ENCODE data around the gene PRICKLE2.

PRICKLE2 gene

DNA sequence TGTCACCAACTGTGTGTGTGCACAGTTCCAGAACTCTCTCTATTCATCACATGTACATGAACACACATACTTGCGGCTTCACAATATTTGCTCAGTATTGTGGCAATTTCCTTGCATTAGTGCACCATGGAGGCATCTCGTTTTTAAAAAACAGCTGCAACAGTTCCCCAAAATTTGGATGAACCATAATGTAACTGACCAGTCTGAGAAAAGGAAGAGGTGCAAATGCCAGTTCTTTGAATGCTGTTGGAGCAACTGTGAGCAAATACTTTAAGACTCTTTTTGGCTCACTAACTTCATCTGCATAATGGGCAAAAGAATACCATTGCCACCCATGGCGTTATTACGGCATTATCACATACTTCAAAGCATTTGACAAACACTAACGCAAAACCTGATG lies 163.6 kb downstream of the PRICKLE2 start:
- no peak overlapping the region for H3K27ac ChIP-seq (ENCODE audit: extremely low read depth, low read depth, low read length)
- TF ChIP-seq MZF1 (tag by site-specific recombination; IDR thresholded peaks at IDR 0.05; ENCODE audit: borderline replicate concordance) (no peak), ZNF610 (tag by site-specific recombination; IDR thresholded peaks at IDR 0.05; ENCODE audit: borderline replicate concordance) (no peak), ZNF155 (tag by site-specific recombination; IDR thresholded peaks at IDR 0.05) (no peak), SP2 (tag by site-specific recombination; IDR thresholded peaks at IDR 0.05) (no peak), MYNN (tag by site-specific recombination; IDR thresholded peaks at IDR 0.05; ENCODE audit: borderline replicate concordance) (no peak), KLF8 (tag by site-specific recombination; IDR thresholded peaks at IDR 0.05) (no peak), ZNF121 (tag by site-specific recombination; IDR thresholded peaks at IDR 0.05) (no peak), ZNF2 (tag by site-specific recombination; IDR thresholded peaks at IDR 0.05) (no peak), IKZF3 (tag by site-specific recombination; IDR thresholded peaks at IDR 0.05) (no peak), ZNF292 (tag by site-specific recombination; IDR thresholded peaks at IDR 0.05; ENCODE audit: borderline replicate concordance, low read depth) (no peak), ZNF426 (tag by site-specific recombination; IDR thresholded peaks at IDR 0.05) (no peak)
- TF ChIP-seq, protein P1, sequence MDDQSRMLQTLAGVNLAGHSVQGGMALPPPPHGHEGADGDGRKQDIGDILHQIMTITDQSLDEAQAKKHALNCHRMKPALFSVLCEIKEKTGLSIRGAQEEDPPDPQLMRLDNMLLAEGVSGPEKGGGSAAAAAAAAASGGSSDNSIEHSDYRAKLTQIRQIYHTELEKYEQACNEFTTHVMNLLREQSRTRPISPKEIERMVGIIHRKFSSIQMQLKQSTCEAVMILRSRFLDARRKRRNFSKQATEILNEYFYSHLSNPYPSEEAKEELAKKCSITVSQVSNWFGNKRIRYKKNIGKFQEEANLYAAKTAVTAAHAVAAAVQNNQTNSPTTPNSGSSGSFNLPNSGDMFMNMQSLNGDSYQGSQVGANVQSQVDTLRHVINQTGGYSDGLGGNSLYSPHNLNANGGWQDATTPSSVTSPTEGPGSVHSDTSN (CRISPR knock-in tag; IDR thresholded peaks at IDR 0.05), result no peak
- TF ChIP-seq, protein P2, sequence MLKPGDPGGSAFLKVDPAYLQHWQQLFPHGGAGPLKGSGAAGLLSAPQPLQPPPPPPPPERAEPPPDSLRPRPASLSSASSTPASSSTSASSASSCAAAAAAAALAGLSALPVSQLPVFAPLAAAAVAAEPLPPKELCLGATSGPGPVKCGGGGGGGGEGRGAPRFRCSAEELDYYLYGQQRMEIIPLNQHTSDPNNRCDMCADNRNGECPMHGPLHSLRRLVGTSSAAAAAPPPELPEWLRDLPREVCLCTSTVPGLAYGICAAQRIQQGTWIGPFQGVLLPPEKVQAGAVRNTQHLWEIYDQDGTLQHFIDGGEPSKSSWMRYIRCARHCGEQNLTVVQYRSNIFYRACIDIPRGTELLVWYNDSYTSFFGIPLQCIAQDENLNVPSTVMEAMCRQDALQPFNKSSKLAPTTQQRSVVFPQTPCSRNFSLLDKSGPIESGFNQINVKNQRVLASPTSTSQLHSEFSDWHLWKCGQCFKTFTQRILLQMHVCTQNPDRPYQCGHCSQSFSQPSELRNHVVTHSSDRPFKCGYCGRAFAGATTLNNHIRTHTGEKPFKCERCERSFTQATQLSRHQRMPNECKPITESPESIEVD (tag by site-specific recombination; IDR thresholded peaks at IDR 0.05), result no peak
- TF ChIP-seq, protein P3, sequence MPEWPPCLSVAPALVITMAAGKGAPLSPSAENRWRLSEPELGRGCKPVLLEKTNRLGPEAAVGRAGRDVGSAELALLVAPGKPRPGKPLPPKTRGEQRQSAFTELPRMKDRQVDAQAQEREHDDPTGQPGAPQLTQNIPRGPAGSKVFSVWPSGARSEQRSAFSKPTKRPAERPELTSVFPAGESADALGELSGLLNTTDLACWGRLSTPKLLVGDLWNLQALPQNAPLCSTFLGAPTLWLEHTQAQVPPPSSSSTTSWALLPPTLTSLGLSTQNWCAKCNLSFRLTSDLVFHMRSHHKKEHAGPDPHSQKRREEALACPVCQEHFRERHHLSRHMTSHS (tag by site-specific recombination; IDR thresholded peaks at IDR 0.05), result no peak
- TF ChIP-seq, protein P4, sequence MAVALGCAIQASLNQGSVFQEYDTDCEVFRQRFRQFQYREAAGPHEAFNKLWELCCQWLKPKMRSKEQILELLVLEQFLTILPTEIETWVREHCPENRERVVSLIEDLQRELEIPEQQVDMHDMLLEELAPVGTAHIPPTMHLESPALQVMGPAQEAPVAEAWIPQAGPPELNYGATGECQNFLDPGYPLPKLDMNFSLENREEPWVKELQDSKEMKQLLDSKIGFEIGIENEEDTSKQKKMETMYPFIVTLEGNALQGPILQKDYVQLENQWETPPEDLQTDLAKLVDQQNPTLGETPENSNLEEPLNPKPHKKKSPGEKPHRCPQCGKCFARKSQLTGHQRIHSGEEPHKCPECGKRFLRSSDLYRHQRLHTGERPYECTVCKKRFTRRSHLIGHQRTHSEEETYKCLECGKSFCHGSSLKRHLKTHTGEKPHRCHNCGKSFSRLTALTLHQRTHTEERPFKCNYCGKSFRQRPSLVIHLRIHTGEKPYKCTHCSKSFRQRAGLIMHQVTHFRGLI (tag by site-specific recombination; IDR thresholded peaks at IDR 0.05), result no peak
- ChIA-PET POLR2A (no interaction called here), CTCF (no interaction called here)
- no peaks in the 10 kb centered on the region for H3K4me1 ChIP-seq (ENCODE audit: control insufficient read depth, insufficient read depth, low read length)
- H3K4me3 ChIP-seq (ENCODE audit: low read depth, low read length), result no peak overlapping the region
- no peaks in the 10 kb centered on the region for H3K36me3 ChIP-seq (ENCODE audit: control insufficient read depth in 2 of 2, insufficient read depth in 1 of 2, low read length in 2 of 2)
- no peaks in the 10 kb centered on the region for H3K9me3 ChIP-seq (ENCODE audit: control insufficient read depth, insufficient read depth, low read depth, low read length)

DNA sequence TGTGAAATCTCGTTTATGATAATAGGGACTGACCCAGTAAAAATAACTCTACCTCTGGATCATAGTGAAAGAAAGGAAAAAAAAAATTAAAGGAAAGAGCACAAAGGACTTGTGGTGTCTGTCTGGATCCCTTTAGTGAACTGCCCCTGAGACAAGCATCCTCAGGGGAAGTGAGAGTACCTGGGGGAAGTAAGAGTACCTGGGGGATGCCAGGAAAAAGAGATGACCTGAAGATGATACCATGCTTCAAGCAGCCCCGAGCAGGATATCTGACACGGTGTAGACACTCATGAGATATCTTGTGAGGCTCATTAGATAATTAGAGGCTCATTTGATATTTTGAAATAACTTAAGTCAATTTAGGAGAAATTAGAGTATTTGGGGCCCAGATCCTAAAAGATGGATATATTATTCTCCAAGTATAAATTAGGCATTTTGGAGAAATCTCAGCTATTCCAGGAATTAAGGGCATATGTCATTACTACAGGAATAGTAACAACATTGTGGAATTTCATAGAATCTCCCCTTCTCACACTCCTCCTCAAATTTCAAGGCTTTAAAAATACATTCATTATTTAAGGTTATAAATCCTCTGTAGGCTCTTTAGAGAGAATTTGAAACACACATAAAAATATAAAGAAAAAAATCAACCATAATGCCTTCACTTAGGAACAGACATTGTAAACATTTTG lies 165.6 kb downstream of the PRICKLE2 start:
- TF ChIP-seq ZNF274 (IDR thresholded peaks at IDR 0.05; ENCODE audit: low read length), result no peak
- TF ChIP-seq ZNF274 (tag by site-specific recombination; IDR thresholded peaks at IDR 0.05; ENCODE audit: borderline replicate concordance), result no peak
- TF ChIP-seq ZNF610 (tag by site-specific recombination; IDR thresholded peaks at IDR 0.05; ENCODE audit: borderline replicate concordance), result no peak
- no peak for TF ChIP-seq GLIS2 (tag by site-specific recombination; IDR thresholded peaks at IDR 0.05)
- TF ChIP-seq ZNF791 (tag by site-specific recombination; IDR thresholded peaks at IDR 0.05), result no peak
- TF ChIP-seq, protein P5, sequence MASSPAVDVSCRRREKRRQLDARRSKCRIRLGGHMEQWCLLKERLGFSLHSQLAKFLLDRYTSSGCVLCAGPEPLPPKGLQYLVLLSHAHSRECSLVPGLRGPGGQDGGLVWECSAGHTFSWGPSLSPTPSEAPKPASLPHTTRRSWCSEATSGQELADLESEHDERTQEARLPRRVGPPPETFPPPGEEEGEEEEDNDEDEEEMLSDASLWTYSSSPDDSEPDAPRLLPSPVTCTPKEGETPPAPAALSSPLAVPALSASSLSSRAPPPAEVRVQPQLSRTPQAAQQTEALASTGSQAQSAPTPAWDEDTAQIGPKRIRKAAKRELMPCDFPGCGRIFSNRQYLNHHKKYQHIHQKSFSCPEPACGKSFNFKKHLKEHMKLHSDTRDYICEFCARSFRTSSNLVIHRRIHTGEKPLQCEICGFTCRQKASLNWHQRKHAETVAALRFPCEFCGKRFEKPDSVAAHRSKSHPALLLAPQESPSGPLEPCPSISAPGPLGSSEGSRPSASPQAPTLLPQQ (tag by site-specific recombination; IDR thresholded peaks at IDR 0.05), result no peak
- no peak for TF ChIP-seq ZNF621 (tag by site-specific recombination; IDR thresholded peaks at IDR 0.05)
- Histone ChIP-seq H3K9me3 (ENCODE audit: control insufficient read depth, insufficient read depth, low read depth, low read length) (no peaks in the 10 kb centered on the region), H3K27ac (ENCODE audit: extremely low read depth, low read depth, low read length) (no peak overlapping the region), H3K4me3 (ENCODE audit: low read depth, low read length) (no peak overlapping the region), H3K36me3 (ENCODE audit: control insufficient read depth in 2 of 2, insufficient read depth in 1 of 2, low read length in 2 of 2) (no peaks in the 10 kb centered on the region), H3K4me1 (ENCODE audit: control insufficient read depth, insufficient read depth, low read length) (no peaks in the 10 kb centered on the region)
- ChIA-PET CTCF (no interaction called here), POLR2A (no interaction called here)

Measured in HEK293 (cell line).